Endothelial cell of umbilical vein (primary cell): ENCODE data around the gene CLDN12. TPM values are rescaled to one million over a fixed set of nuclear protein-coding genes. Genes with fewer than 3 reads are reported as not detected.

Experiments
- BruUV-seq: library from RNA; stranded (reverse); fragments of 400-500 nt; replicated peaks from 2 replicates; lab custom pipeline; 2021; lab: Mats Ljungman, UMichigan
- CTCF ChIA-PET: fragments of 300-600, 350-600 bp; sonication (Branson Sonifier 250); formaldehyde crosslinking; loops from one replicate; lab custom pipeline; 2021; ENCODE audit warnings: antibody characterized with exemption, inconsistent platforms; lab: Charles Lee
- POLR2A ChIA-PET: fragments of 300-600, 350-600 bp; sonication (Branson Sonifier 250); formaldehyde crosslinking; loops from one replicate; lab custom pipeline; 2021; ENCODE audit warnings: antibody characterized with exemption, inconsistent platforms; lab: Charles Lee
- DNase-seq: peaks from one replicate; pipeline ENCODE4 v3.0.0-alpha.2; 2011; ENCODE audit warnings: low read depth, low spot score
- FAIRE-seq: peaks from 2 replicates; lab custom pipeline; 2011; peaks lifted over from hg19 to GRCh38; lab: Jason Lieb, UNC
- H2AFZ ChIP-seq: 2 replicates; pipeline ENCODE4 v1.6.0; 2012; ENCODE audit warnings: low read depth, low read length, control low read depth, inconsistent platforms
- H3K27ac ChIP-seq: 2 replicates; pipeline ENCODE4 v1.5.1; 2011; ENCODE audit warnings: low read depth, mild to moderate bottlenecking, control low read depth, low read length, moderate library complexity; ENCODE audit not compliant: insufficient read depth
- H3K27me3 ChIP-seq, 2 experiments: 2 replicates each; pipeline versions ENCODE4 v1.6.0 to v1.6.1; 2011; ENCODE audit warnings: low read length in 2 of 2, mixed read lengths in 1 of 2; ENCODE audit not compliant: control insufficient read depth in 2 of 2, insufficient read depth in 2 of 2
- H3K36me3 ChIP-seq, 2 experiments: 2 replicates in 1 of 2; 3 replicates in 1 of 2; pipeline ENCODE4 v1.5.1; 2011; ENCODE audit warnings: low read length in 2 of 2, mild to moderate bottlenecking in 1 of 2, moderate library complexity in 1 of 2; ENCODE audit not compliant: control insufficient read depth in 2 of 2, insufficient read depth in 2 of 2; ENCODE audit errors: extremely low read depth in 1 of 2
- H3K4me1 ChIP-seq: 3 replicates; pipeline ENCODE4 v1.5.1; 2011; ENCODE audit warnings: mild to moderate bottlenecking, low read length; ENCODE audit not compliant: control insufficient read depth, insufficient read depth; ENCODE audit errors: extremely low read depth
- H3K4me2 ChIP-seq: 2 replicates; pipeline ENCODE4 v1.6.1; 2011; ENCODE audit warnings: low read length, control low read depth, mixed read lengths; ENCODE audit not compliant: insufficient read depth
- H3K4me3 ChIP-seq, 3 experiments: fragments of 200-600 bp in 1 of 3; sonication (generic), shearing (Covaris generic) in 1 of 3; replicated peaks in 1 of 3; 2 replicates each; pipeline ENCODE4 v1.5.1; 2011 to 2016; ENCODE audit warnings: control low read depth in 3 of 3, low read length in 3 of 3, mild to moderate bottlenecking in 2 of 3, inconsistent platforms in 1 of 3, low read depth in 1 of 3, moderate library complexity in 1 of 3; ENCODE audit not compliant: insufficient read depth in 1 of 3
- H3K79me2 ChIP-seq: 2 replicates; pipeline ENCODE4 v1.6.0; 2012; ENCODE audit warnings: low read length, inconsistent platforms; ENCODE audit not compliant: control insufficient read depth, insufficient read depth
- H3K9ac ChIP-seq: replicated peaks from 2 replicates; pipeline ENCODE3; 2011; ENCODE audit warnings: low read length, control low read depth; ENCODE audit not compliant: insufficient read depth; ENCODE audit errors: extremely low read depth
- H3K9me1 ChIP-seq: replicated peaks from 3 replicates; pipeline ENCODE4 v1.6.0; 2011; ENCODE audit warnings: mild to moderate bottlenecking, low read length; ENCODE audit not compliant: control insufficient read depth, insufficient read depth; ENCODE audit errors: extremely low read depth
- H3K9me3 ChIP-seq: replicated peaks from 2 replicates; pipeline ENCODE4 v1.5.1; 2012; ENCODE audit warnings: low read length, inconsistent platforms; ENCODE audit not compliant: control insufficient read depth, insufficient read depth
- H4K20me1 ChIP-seq: replicated peaks from 2 replicates; pipeline ENCODE3; 2011; ENCODE audit warnings: mild to moderate bottlenecking, low read length; ENCODE audit not compliant: control insufficient read depth, insufficient read depth; ENCODE audit errors: extremely low read depth
- EZH2 ChIP-seq: IDR thresholded peaks from 2 replicates; pipeline ENCODE4 v1.6.1; 2012; ENCODE audit warnings: borderline replicate concordance, low read depth, mild to moderate bottlenecking, moderate library complexity, low read length, inconsistent platforms; ENCODE audit not compliant: severe bottlenecking
- FOS ChIP-seq: IDR thresholded peaks from 2 replicates; pipeline ENCODE4 v1.6.1; 2011; ENCODE audit warnings: mild to moderate bottlenecking, low read length, moderate library complexity, borderline replicate concordance; ENCODE audit not compliant: insufficient read depth
- GATA2 ChIP-seq: IDR thresholded peaks from 2 replicates; pipeline ENCODE4 v1.7.0; 2011; ENCODE audit warnings: low read depth, mild to moderate bottlenecking, moderate library complexity, mixed read lengths, low read length; ENCODE audit not compliant: insufficient read length, insufficient read depth
- JUN ChIP-seq: IDR thresholded peaks from 2 replicates; pipeline ENCODE4 v1.6.1; 2011; ENCODE audit warnings: borderline replicate concordance, low read depth; ENCODE audit not compliant: insufficient read length, insufficient read depth
- MYC ChIP-seq: IDR thresholded peaks from one replicate; pipeline ENCODE4 v1.6.1; 2011; ENCODE audit warnings: mild to moderate bottlenecking, low read depth, low read length
- POLR2A ChIP-seq: IDR thresholded peaks from 2 replicates; pipeline ENCODE4 v1.6.1; 2012; ENCODE audit warnings: low read depth, mild to moderate bottlenecking, control low read depth, low read length
- POLR2AphosphoS5 ChIP-seq: IDR thresholded peaks from 2 replicates; pipeline ENCODE4 v1.6.1; 2012; ENCODE audit warnings: low read depth, mild to moderate bottlenecking, control low read depth, low read length, moderate library complexity; ENCODE audit not compliant: insufficient read depth
- dilution Hi-C: fragments of 300-500 bp; cut with MboI; formaldehyde crosslinking; loops from one replicate; pipeline ENCODE4 v1.15.0; 2019; ENCODE audit warnings: low sequenced_read_pairs; ENCODE audit not compliant: extremely low pct_ligation_motif_present
- intact Hi-C: fragments of 100-400 bp; cut with micrococcal nuclease; formaldehyde crosslinking; loops from one replicate; pipeline ENCODE4 v1.10.0; 2022
- polyA plus RNA-seq, 4 experiments: library from polyadenylated mRNA; depleted of rRNA in 3 of 4; stranded (reverse) in 3 of 4; unstranded in 1 of 4; fragments of >200 nt; gene quantifications; 2 replicates each; pipeline versions ENCODE4 v1.2.1 to v1.2.3, GENCODE V29; 2011 to 2012; ENCODE audit warnings: missing spikeins in 1 of 4
- total RNA-seq: library from RNA; stranded (reverse); gene quantifications from 2 replicates; pipeline ENCODE4 v1.2.3, GENCODE V29; 2021
- TF ChIP-seq, protein P1 (sequence below), 2 donors: IDR thresholded peaks; 1 replicate in 1 of 2; 2 replicates in 1 of 2; pipeline ENCODE4 v1.5.1; 2011; ENCODE audit warnings: low read length in 2 of 2, mild to moderate bottlenecking in 2 of 2, moderate library complexity in 2 of 2, control low read depth in 1 of 2, inconsistent platforms in 1 of 2, low read depth in 1 of 2; ENCODE audit not compliant: insufficient read depth in 1 of 2; ENCODE audit errors: extremely low read depth in 1 of 2
- TF ChIP-seq, protein P2 (sequence below): IDR thresholded peaks from 2 replicates; pipeline ENCODE4 v1.6.1; 2011; ENCODE audit not compliant: insufficient read depth, insufficient read length

Gene CLDN12
- total and polyA plus RNA-seq, 2 donors (not counting 3 experiments of a cell fraction or from before 2014, with no cell fraction given) = 6.1 to 22.7 TPM

DNA sequence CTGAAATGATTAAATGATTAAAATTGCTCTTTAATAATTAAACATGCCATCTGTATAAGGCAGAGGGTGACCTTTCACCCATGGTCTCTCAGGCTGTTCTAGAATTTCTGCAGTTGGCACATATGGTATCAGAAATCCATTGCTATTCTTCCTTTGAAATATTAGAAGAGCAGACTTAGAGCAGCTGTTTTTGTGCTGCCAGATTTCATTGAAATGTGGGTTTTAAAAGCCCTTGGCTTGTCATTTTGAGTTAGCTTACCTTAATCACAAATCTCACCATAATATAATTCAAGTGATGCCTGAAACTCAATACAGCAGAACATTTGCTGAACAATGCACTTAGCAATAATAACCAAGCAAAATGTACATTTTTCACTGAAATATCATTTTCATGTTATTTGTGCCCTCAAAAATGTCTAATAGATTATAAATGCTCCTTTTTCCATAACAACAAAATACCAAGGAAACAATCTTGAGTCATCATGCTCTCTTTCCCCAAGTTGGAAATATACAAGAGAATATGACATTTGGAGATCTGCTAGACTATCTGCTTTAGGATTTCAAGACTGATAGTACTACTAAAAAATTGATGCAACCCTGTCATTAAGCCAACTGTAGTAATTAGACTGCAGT, 50.1 kb downstream of the CLDN12 start:
- Histone ChIP-seq H3K79me2 (no peaks in the 10 kb centered on the region), H3K9me1 (no peaks in the 10 kb centered on the region), H3K27me3 (no peaks in the 10 kb centered on the region), H3K4me2 (no peak overlapping the region), H4K20me1 (no peaks in the 10 kb centered on the region), H2AFZ (no peak overlapping the region), H3K9me3 (no peaks in the 10 kb centered on the region), H3K9ac (no peak overlapping the region), H3K4me3 (no peak overlapping the region), H3K4me1 (no peaks in the 10 kb centered on the region), H3K27ac (no peak overlapping the region), H3K36me3 (no peaks in the 10 kb centered on the region)
- no peak for FAIRE-seq
- no peak for DNase-seq
- TF ChIP-seq GATA2 = no peak
- TF ChIP-seq POLR2AphosphoS5 = no peak
- no peak for TF ChIP-seq EZH2
- ChIA-PET CTCF (interaction anchor here (0.9 to 1.9 kb wide), 3 partner anchors 55 to 581 kb away, joined by 3 to 12 read pairs (median 5); no protein-coding TSS in a partner anchor), POLR2A (no interaction called here)
- BruUV-seq = no TSS peak
- intact Hi-C loops (loop anchor here (10.0 kb wide), 2 partner anchors 141 to 301 kb away; partner anchors contain the start of gene CDK14), dilution Hi-C loops (no loop called here)

DNA sequence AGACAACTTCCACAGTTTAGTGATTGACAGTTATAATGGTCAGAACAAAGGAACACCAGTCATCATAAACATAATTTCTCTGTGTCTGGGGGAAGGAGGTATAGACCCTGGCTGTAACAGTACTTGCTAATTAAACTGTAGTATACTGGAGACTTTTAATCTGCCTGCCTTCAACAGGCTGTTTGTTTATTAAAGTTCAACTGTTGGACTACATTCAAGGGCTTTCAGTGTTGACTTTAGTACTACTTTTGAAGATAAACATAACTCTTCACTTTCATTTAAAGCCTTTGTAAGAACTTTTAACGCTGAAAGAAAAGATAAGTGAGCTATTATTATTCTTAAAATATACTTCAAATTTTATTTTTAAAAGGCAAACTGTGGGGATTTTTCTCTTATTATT, 50.7 kb downstream of the CLDN12 start:
- CTCF ChIA-PET = interaction anchor here (1.2 to 1.9 kb wide), 2 partner anchors 175 to 580 kb away, joined by 5 to 12 read pairs; no protein-coding TSS in a partner anchor
- no peak overlapping the region for H3K27ac ChIP-seq

More for the DNA sequence above, 50.7 kb downstream of the CLDN12 start:
- no peaks in the 10 kb centered on the region for H3K79me2 ChIP-seq
- no peak for DNase-seq
- H4K20me1 ChIP-seq = no peaks in the 10 kb centered on the region
- TF ChIP-seq, protein P1, sequence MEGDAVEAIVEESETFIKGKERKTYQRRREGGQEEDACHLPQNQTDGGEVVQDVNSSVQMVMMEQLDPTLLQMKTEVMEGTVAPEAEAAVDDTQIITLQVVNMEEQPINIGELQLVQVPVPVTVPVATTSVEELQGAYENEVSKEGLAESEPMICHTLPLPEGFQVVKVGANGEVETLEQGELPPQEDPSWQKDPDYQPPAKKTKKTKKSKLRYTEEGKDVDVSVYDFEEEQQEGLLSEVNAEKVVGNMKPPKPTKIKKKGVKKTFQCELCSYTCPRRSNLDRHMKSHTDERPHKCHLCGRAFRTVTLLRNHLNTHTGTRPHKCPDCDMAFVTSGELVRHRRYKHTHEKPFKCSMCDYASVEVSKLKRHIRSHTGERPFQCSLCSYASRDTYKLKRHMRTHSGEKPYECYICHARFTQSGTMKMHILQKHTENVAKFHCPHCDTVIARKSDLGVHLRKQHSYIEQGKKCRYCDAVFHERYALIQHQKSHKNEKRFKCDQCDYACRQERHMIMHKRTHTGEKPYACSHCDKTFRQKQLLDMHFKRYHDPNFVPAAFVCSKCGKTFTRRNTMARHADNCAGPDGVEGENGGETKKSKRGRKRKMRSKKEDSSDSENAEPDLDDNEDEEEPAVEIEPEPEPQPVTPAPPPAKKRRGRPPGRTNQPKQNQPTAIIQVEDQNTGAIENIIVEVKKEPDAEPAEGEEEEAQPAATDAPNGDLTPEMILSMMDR (IDR thresholded peaks at IDR 0.05; ENCODE audit: extremely low read depth in 1 of 2, insufficient read depth in 1 of 2, low read depth in 1 of 2, low read length in 2 of 2) = no peak
- TF ChIP-seq, protein P2, sequence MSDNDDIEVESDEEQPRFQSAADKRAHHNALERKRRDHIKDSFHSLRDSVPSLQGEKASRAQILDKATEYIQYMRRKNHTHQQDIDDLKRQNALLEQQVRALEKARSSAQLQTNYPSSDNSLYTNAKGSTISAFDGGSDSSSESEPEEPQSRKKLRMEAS = no peak
- TF ChIP-seq MYC = no peak
- TF ChIP-seq EZH2 = no peak
- no peak for TF ChIP-seq GATA2
- no peak for TF ChIP-seq FOS
- no peak for TF ChIP-seq POLR2A
- TF ChIP-seq POLR2AphosphoS5 = no peak
- no peak for TF ChIP-seq JUN
- intact Hi-C loops = loop anchor here (10.0 kb wide), 2 partner anchors 141 to 301 kb away; partner anchors contain the start of gene CDK14
- no peak overlapping the region for H2AFZ ChIP-seq
- H3K4me3 ChIP-seq = no peak overlapping the region
- BruUV-seq = no TSS peak
- no peak overlapping the region for H3K4me2 ChIP-seq
- no peak overlapping the region for H3K9ac ChIP-seq
- H3K4me1 ChIP-seq = no peaks in the 10 kb centered on the region
- FAIRE-seq = no peak
- H3K27me3 ChIP-seq = no peaks in the 10 kb centered on the region
- no peaks in the 10 kb centered on the region for H3K36me3 ChIP-seq
- H3K9me3 ChIP-seq = no peaks in the 10 kb centered on the region
- dilution Hi-C loops = no loop called here
- no peaks in the 10 kb centered on the region for H3K9me1 ChIP-seq
- POLR2A ChIA-PET = no interaction called here
